ENCODE measurements around the gene DCPS. TPM values are rescaled to one million over a fixed set of nuclear protein-coding genes. Genes with fewer than 3 reads are reported as not detected.
"Not testable (repeated sequence)": the region's sequence is repeated elsewhere in the genome, so short reads cannot be mapped to it uniquely, and the experiment has no call there.

Gene DCPS
- total RNA-seq, 1 experiment from 2014 or later: 37.4 TPM

- DNase-seq (ENCODE audit: low read depth): no peak
Measured at GRCh38 chr11:126378763-126379162, 74.9 kb downstream of the DCPS start.

- no peak for DNase-seq (ENCODE audit: low read depth)
Measured at GRCh38 chr11:126380909-126381308, 77.0 kb downstream of the DCPS start.

GRCh38 chr11:126381960-126382359 lies 78.1 kb downstream of the DCPS start:
- not testable (repeated sequence) for DNase-seq (ENCODE audit: low read depth)

GRCh38 chr11:126382641-126383040 lies 78.8 kb downstream of the DCPS start:
- DNase-seq (ENCODE audit: low read depth): not testable (repeated sequence)

- no peak for DNase-seq (ENCODE audit: low read depth)
Measured at GRCh38 chr11:126383339-126384335, 79.8 kb downstream of the DCPS start.

GRCh38 chr11:126384449-126385070 lies 80.7 kb downstream of the DCPS start:
- DNase-seq (ENCODE audit: low read depth): no peak

- no peak for DNase-seq (ENCODE audit: low read depth)
Measured at GRCh38 chr11:126385991-126386728, 82.3 kb downstream of the DCPS start.

- not testable (repeated sequence) for DNase-seq (ENCODE audit: low read depth)
Measured at GRCh38 chr11:126386729-126387071, 82.8 kb downstream of the DCPS start.

- no peak for DNase-seq (ENCODE audit: low read depth)
Measured at GRCh38 chr11:126387857-126388256, 84.0 kb downstream of the DCPS start.

GRCh38 chr11:126390272-126390867 lies 86.5 kb downstream of the DCPS start:
- DNase-seq (ENCODE audit: low read depth): no peak

- DNase-seq (ENCODE audit: low read depth): no peak
Measured at GRCh38 chr11:126391286-126391954, 87.6 kb downstream of the DCPS start.

GRCh38 chr11:126391970-126392632 lies 88.2 kb downstream of the DCPS start:
- no peak for DNase-seq (ENCODE audit: low read depth)

GRCh38 chr11:126392633-126393013 lies 88.8 kb downstream of the DCPS start:
- no peak for DNase-seq (ENCODE audit: low read depth)

GRCh38 chr11:126393143-126393542 lies 89.3 kb downstream of the DCPS start:
- no peak for DNase-seq (ENCODE audit: low read depth)

GRCh38 chr11:126394036-126394435 lies 90.2 kb downstream of the DCPS start:
- no peak for DNase-seq (ENCODE audit: low read depth)

- not testable (repeated sequence) for DNase-seq (ENCODE audit: low read depth)
Measured at GRCh38 chr11:126394634-126395072, 90.8 kb downstream of the DCPS start.

Data from HT1080 (cell line).